HEK293T (cell line): ENCODE measurements around the gene FAM98C.

ENCODE experiments used
- CTCF ChIA-PET: fragments of 350-600 bp; formaldehyde crosslinking; extraction: SDS; loops from one replicate; lab custom pipeline; 2021; ENCODE audit warnings: antibody characterized with exemption, inconsistent platforms; lab: Yijun Ruan, JAX
- POLR2A ChIA-PET: fragments of 350-600 bp; formaldehyde crosslinking; extraction: SDS; loops from one replicate; lab custom pipeline; 2020; ENCODE audit warnings: antibody characterized with exemption, inconsistent platforms; lab: Yijun Ruan, JAX
- DNase-seq: peaks from one replicate; pipeline ENCODE4 v3.0.0; 2012; ENCODE audit warnings: mixed read lengths; ENCODE audit errors: extremely low spot score
- ARNT ChIP-seq: fragments of 450-650 bp; IDR thresholded peaks from 2 replicates; pipeline ENCODE4 v1.6.1; 2017; ENCODE audit warnings: mild to moderate bottlenecking
- BHLHE40 ChIP-seq: fragments of 450-650 bp; IDR thresholded peaks from 2 replicates; pipeline ENCODE4 v1.6.1; 2016; ENCODE audit warnings: mild to moderate bottlenecking, moderate library complexity, borderline replicate concordance
- CTBP1 ChIP-seq: fragments of 450-650 bp; IDR thresholded peaks from 2 replicates; pipeline ENCODE4 v1.6.1; 2016; ENCODE audit warnings: borderline replicate concordance
- ELF4 ChIP-seq: fragments of 450-650 bp; IDR thresholded peaks from 2 replicates; pipeline ENCODE4 v1.6.1; 2017; ENCODE audit warnings: antibody characterized with exemption
- FOXA1 ChIP-seq: fragments of 450-650 bp; IDR thresholded peaks from 2 replicates; pipeline ENCODE4 v1.6.1; 2016; ENCODE audit warnings: mild to moderate bottlenecking
- FOXK2 ChIP-seq: fragments of 450-650 bp; IDR thresholded peaks from 2 replicates; pipeline ENCODE4 v1.6.1; 2016; ENCODE audit warnings: mild to moderate bottlenecking
- FOXM1 ChIP-seq: fragments of 450-650 bp; IDR thresholded peaks from 2 replicates; pipeline ENCODE4 v1.6.1; 2017; ENCODE audit warnings: mild to moderate bottlenecking, borderline replicate concordance
- HDGF ChIP-seq: fragments of 450-650 bp; IDR thresholded peaks from 2 replicates; pipeline ENCODE4 v1.6.1; 2017; ENCODE audit warnings: antibody characterized with exemption, borderline replicate concordance
- L3MBTL2 ChIP-seq: fragments of 450-650 bp; conservative IDR thresholded peaks from 2 replicates; pipeline ENCODE4 v1.6.1; 2016; ENCODE audit warnings: mild to moderate bottlenecking
- LEF1 ChIP-seq: fragments of 450-650 bp; IDR thresholded peaks from 2 replicates; pipeline ENCODE4 v1.6.1; 2017; ENCODE audit warnings: mild to moderate bottlenecking, borderline replicate concordance
- NFRKB ChIP-seq: fragments of 450-650 bp; IDR thresholded peaks from 2 replicates; pipeline ENCODE4 v1.6.1; 2016; ENCODE audit warnings: mild to moderate bottlenecking, moderate library complexity
- PKNOX1 ChIP-seq: fragments of 450-650 bp; IDR thresholded peaks from 2 replicates; pipeline ENCODE4 v1.6.1; 2016
- SP1 ChIP-seq: fragments of 450-650 bp; IDR thresholded peaks from 2 replicates; pipeline ENCODE4 v1.6.1; 2017
- SUZ12 ChIP-seq: fragments of 450-650 bp; IDR thresholded peaks from 2 replicates; pipeline ENCODE4 v1.6.1; 2016; ENCODE audit warnings: mild to moderate bottlenecking
- TARDBP ChIP-seq: fragments of 450-650 bp; IDR thresholded peaks from 2 replicates; pipeline ENCODE4 v1.6.1; 2016
- ZNF384 ChIP-seq: fragments of 450-650 bp; IDR thresholded peaks from 2 replicates; pipeline ENCODE4 v1.6.1; 2016

FAM98C gene

GRCh38 chr19:38389957-38390924 lies 12.7 kb upstream of the FAM98C start:
- CTCF ChIA-PET: no interaction called here
- DNase-seq: no peak
- TF ChIP-seq FOXA1: no peak
- no peak for TF ChIP-seq NFRKB
- no peak for TF ChIP-seq ELF4
- no peak for TF ChIP-seq HDGF
- TF ChIP-seq BHLHE40: no peak
- TF ChIP-seq TARDBP: no peak
- no peak for TF ChIP-seq FOXM1
- no peak for TF ChIP-seq ARNT
- TF ChIP-seq FOXK2: no peak
- TF ChIP-seq LEF1: no peak
- TF ChIP-seq CTBP1: no peak
- no peak for TF ChIP-seq PKNOX1
- TF ChIP-seq L3MBTL2: no peak
- TF ChIP-seq SP1: no peak
- TF ChIP-seq SUZ12: no peak
- POLR2A ChIA-PET: interaction anchor here (1.3 kb wide), 1 partner anchor 13 kb away, joined by 4 read pairs; the partner anchor contains the start of gene FAM98C

GRCh38 chr19:38391911-38392464 lies 10.9 kb upstream of the FAM98C start:
- POLR2A ChIA-PET: no interaction called here
- no peak for TF ChIP-seq FOXM1
- TF ChIP-seq FOXA1: no peak
- no peak for TF ChIP-seq CTBP1
- TF ChIP-seq ELF4: no peak
- no peak for TF ChIP-seq NFRKB
- TF ChIP-seq PKNOX1: no peak
- no peak for TF ChIP-seq LEF1
- no peak for TF ChIP-seq SUZ12
- no peak for TF ChIP-seq L3MBTL2
- no peak for TF ChIP-seq BHLHE40
- TF ChIP-seq ZNF384: no peak
- no peak for TF ChIP-seq TARDBP
- TF ChIP-seq FOXK2: no peak
- no peak for TF ChIP-seq HDGF
- TF ChIP-seq SP1: no peak
- DNase-seq: no peak
- CTCF ChIA-PET: no interaction called here

- TF ChIP-seq FOXM1 (no peak), FOXA1 (no peak), SP1 (no peak), SUZ12 (no peak), L3MBTL2 (no peak), LEF1 (no peak), NFRKB (no peak), ARNT (no peak), FOXK2 (no peak), BHLHE40 (no peak)
- CTCF ChIA-PET: interaction anchor here (0.9 kb wide), 1 partner anchor 10 kb away, joined by 4 read pairs; the partner anchor contains the start of gene FAM98C
- POLR2A ChIA-PET: interaction anchor here (1.1 kb wide), 1 partner anchor 10 kb away, joined by 3 read pairs; the partner anchor contains the start of gene FAM98C
Observed at GRCh38 chr19:38392707-38393308, 10.1 kb upstream of the FAM98C start.

GRCh38 chr19:38394488-38394887 lies 8.4 kb upstream of the FAM98C start:
- POLR2A ChIA-PET: no interaction called here
- CTCF ChIA-PET: no interaction called here
- DNase-seq: no peak
- TF ChIP-seq SUZ12: no peak

More at GRCh38 chr19:38392707-38393308, 10.1 kb upstream of the FAM98C start:
- DNase-seq: no peak

GRCh38 chr19:38395381-38396114 lies 7.3 kb upstream of the FAM98C start:
- CTCF ChIA-PET: no interaction called here
- POLR2A ChIA-PET: no interaction called here
- TF ChIP-seq ZNF384 (no peak), SP1 (no peak), ARNT (no peak), PKNOX1 (no peak), TARDBP (no peak), LEF1 (no peak), SUZ12 (no peak), HDGF (no peak), FOXM1 (no peak), NFRKB (no peak), BHLHE40 (no peak), ELF4 (no peak), FOXK2 (no peak), CTBP1 (no peak), FOXA1 (no peak), L3MBTL2 (no peak)

More at GRCh38 chr19:38395381-38396114, 7.3 kb upstream of the FAM98C start:
- no peak for DNase-seq
